Tibial artery (tissue), 4 donors: ENCODE data around the gene IFNA4.

Source experiments
- DNase-seq, 2 donors: peaks; one replicate each; pipeline ENCODE4 v3.0.0-alpha.2; 2019
- H3K27ac ChIP-seq, 2 donors: fragments of 200-600 bp; sonication (generic) in 1 of 2; 1 replicate in 1 of 2; 2 replicates in 1 of 2; pipeline ENCODE4 v1.5.1; 2018 to 2019; ENCODE audit warnings: mild to moderate bottlenecking in 1 of 2
- H3K27me3 ChIP-seq, 2 donors: fragments of 200-600 bp; sonication (generic) in 1 of 2; one replicate each; pipeline versions ENCODE4 v1.5.1 to v1.6.0; 2016 to 2019
- H3K36me3 ChIP-seq, 3 donors: fragments of 200-600 bp; sonication (generic) in 2 of 3; one replicate each; pipeline ENCODE4 v1.5.1; 2016 to 2019; ENCODE audit warnings: mild to moderate bottlenecking in 2 of 3
- H3K4me1 ChIP-seq, 4 donors: fragments of 200-600 bp; sonication (generic) in 2 of 4; 1 replicate in 3 of 4; 2 replicates in 1 of 4; pipeline ENCODE4 v1.5.1; 2016 to 2019
- H3K4me3 ChIP-seq, 2 donors: fragments of 200-600 bp; sonication (generic) in 1 of 2; 1 replicate in 1 of 2; 2 replicates in 1 of 2; pipeline ENCODE4 v1.5.1; 2018 to 2019; ENCODE audit warnings: mild to moderate bottlenecking in 2 of 2
- H3K9me3 ChIP-seq, 3 donors: fragments of 200-600 bp; sonication (generic) in 1 of 3; one replicate each; pipeline ENCODE4 v1.5.1; 2016 to 2019
- intact Hi-C: fragments of 100-400 bp; cut with DNase I; formaldehyde crosslinking; loops from one replicate; pipeline ENCODE4 v1.15.0; 2023; ENCODE audit warnings: low total_unique reads
- TF ChIP-seq, protein P1 (sequence below), 2 experiments: fragments of 200-600 bp in 1 of 2; fragments of 450-650 bp in 1 of 2; IDR thresholded peaks; one replicate each; pipeline ENCODE4 v1.5.1; 2017 to 2019; ENCODE audit warnings: antibody characterized with exemption in 2 of 2, mild to moderate bottlenecking in 1 of 2, moderate library complexity in 1 of 2

Gene IFNA4

GRCh38 chr9:21160178-21160577, 27.2 kb downstream of the IFNA4 start:
- TF ChIP-seq, protein P1, sequence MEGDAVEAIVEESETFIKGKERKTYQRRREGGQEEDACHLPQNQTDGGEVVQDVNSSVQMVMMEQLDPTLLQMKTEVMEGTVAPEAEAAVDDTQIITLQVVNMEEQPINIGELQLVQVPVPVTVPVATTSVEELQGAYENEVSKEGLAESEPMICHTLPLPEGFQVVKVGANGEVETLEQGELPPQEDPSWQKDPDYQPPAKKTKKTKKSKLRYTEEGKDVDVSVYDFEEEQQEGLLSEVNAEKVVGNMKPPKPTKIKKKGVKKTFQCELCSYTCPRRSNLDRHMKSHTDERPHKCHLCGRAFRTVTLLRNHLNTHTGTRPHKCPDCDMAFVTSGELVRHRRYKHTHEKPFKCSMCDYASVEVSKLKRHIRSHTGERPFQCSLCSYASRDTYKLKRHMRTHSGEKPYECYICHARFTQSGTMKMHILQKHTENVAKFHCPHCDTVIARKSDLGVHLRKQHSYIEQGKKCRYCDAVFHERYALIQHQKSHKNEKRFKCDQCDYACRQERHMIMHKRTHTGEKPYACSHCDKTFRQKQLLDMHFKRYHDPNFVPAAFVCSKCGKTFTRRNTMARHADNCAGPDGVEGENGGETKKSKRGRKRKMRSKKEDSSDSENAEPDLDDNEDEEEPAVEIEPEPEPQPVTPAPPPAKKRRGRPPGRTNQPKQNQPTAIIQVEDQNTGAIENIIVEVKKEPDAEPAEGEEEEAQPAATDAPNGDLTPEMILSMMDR (IDR thresholded peaks at IDR 0.05), result no peak
- H3K36me3 ChIP-seq, result no peaks in the 10 kb centered on the region
- H3K27ac ChIP-seq, result no peak overlapping the region
- H3K9me3 ChIP-seq, result no peaks in the 10 kb centered on the region
- H3K4me1 ChIP-seq, result no peaks in the 10 kb centered on the region
- H3K4me3 ChIP-seq, result no peak overlapping the region
- no peaks in the 10 kb centered on the region for H3K27me3 ChIP-seq
- intact Hi-C loops, result no loop called here
- no peak for DNase-seq

- TF ChIP-seq, protein P1 (IDR thresholded peaks at IDR 0.05), result no peak
- Histone ChIP-seq H3K4me1 (peaks cover 0 to 7% (median 3%) of the 10 kb centered on the region in 4 donors), H3K36me3 (no peaks in the 10 kb centered on the region), H3K27ac (no peak overlapping the region), H3K9me3 (no peaks in the 10 kb centered on the region), H3K27me3 (no peaks in the 10 kb centered on the region), H3K4me3 (no peak overlapping the region)
- DNase-seq, result no peak
- intact Hi-C loops, result no loop called here
Observed at GRCh38 chr9:21155501-21155900, 31.9 kb downstream of the IFNA4 start.

DNA sequence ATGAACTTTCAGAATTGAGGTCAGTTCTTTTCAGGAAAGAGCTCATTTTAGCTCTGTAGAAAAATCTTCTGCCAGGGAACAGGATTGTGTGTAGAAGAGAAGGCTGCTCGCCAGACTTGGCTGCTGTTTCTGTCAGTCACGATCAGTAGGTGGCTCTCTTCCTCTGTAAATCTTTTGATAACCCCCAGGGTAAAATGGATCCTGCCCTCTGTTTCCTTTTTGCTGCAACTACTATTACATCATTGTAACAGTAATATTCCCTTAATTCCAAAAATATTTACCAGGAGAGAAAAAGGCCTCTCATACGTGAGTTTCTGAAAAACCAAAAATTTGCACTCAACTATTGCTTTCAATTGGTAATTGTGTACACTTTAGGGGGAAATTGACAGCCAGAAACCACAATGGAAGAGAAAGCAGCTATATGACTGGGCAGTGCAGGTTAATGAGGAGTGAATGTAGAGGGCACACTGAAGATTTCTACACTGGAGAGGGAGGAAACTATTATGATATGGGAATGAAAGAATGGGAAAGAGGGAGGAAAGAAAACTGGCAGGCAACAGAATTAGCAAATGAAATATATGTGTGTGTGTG, 33.3 kb downstream of the IFNA4 start:
- Histone ChIP-seq H3K27me3 (no peaks in the 10 kb centered on the region), H3K36me3 (no peaks in the 10 kb centered on the region), H3K27ac (no peak overlapping the region), H3K9me3 (no peaks in the 10 kb centered on the region), H3K4me3 (no peak overlapping the region), H3K4me1 (peaks cover 0 to 7% (median 3%) of the 10 kb centered on the region in 4 donors)
- no peak for DNase-seq
- TF ChIP-seq, protein P1 (IDR thresholded peaks at IDR 0.05), result no peak
- intact Hi-C loops, result no loop called here

GRCh38 chr9:21153336-21154017, 33.9 kb downstream of the IFNA4 start:
- no peaks in the 10 kb centered on the region for H3K27me3 ChIP-seq
- intact Hi-C loops, result no loop called here
- DNase-seq, result no peak
- H3K27ac ChIP-seq, result no peak overlapping the region
- no peaks in the 10 kb centered on the region for H3K36me3 ChIP-seq
- H3K4me3 ChIP-seq, result no peak overlapping the region
- TF ChIP-seq, protein P1 (IDR thresholded peaks at IDR 0.05), result no peak
- H3K4me1 ChIP-seq, result peaks cover 0 to 7% (median 3%) of the 10 kb centered on the region in 4 donors
- H3K9me3 ChIP-seq, result no peaks in the 10 kb centered on the region

DNA sequence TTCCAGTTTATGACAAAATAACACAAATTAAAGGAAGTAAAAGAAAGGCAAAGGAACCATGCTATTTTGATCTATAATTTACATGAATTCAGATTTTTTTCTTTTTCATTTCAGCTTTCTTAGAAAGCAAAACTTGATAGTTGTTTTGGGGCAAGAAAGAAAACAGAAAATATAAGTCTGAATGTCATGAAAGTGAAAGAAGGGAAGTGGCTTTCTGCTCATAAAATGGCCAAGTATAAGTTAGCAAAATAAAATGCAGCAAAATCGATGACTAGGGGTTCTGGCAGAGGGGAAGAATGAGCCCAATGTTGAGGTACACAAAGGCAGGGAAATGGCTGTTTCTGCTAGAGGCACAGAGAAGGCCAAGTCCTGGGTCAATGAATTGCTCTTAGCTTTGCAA, 42.8 kb downstream of the IFNA4 start:
- Histone ChIP-seq H3K36me3 (no peaks in the 10 kb centered on the region), H3K27ac (no peak overlapping the region), H3K9me3 (no peaks in the 10 kb centered on the region), H3K4me1 (no peaks in the 10 kb centered on the region), H3K4me3 (no peak overlapping the region), H3K27me3 (no peaks in the 10 kb centered on the region)
- TF ChIP-seq, protein P1 (IDR thresholded peaks at IDR 0.05), result no peak
- no peak for DNase-seq
- intact Hi-C loops, result no loop called here
